Measurements from ENCODE around the gene RNU1-1.
A peak's percentile ranks its signal among the peaks of the same experiment; 100 is the strongest.
"Not testable (repeated sequence)": the region's sequence is repeated elsewhere in the genome, so short reads cannot be mapped to it uniquely, and the experiment has no call there.

The RNU1-1 gene

GRCh38 chr1:16514107-16515055 lies at the start of gene RNU1-1:
Gene RNU1-1 (minus strand): TSS chr1:16514285.
- DNase-seq (ENCODE audit: low spot score), result not testable (repeated sequence)

GRCh38 chr1:16561035-16561434 lies 47.0 kb upstream of the RNU1-1 start:
- not testable (repeated sequence) for DNase-seq (ENCODE audit: low spot score)

GRCh38 chr1:16560498-16560897 lies 46.4 kb upstream of the RNU1-1 start:
- not testable (repeated sequence) for DNase-seq (ENCODE audit: low spot score)

- DNase-seq (ENCODE audit: low spot score), result not testable (repeated sequence)
These were observed 45.6 kb upstream of the RNU1-1 start for GRCh38 chr1:16559688-16560087.

- DNase-seq (ENCODE audit: low spot score), result not testable (repeated sequence)
These were observed 42.9 kb upstream of the RNU1-1 start for GRCh38 chr1:16557034-16557433.

- DNase-seq (ENCODE audit: low spot score), result not testable (repeated sequence)
These were observed 39.2 kb upstream of the RNU1-1 start for GRCh38 chr1:16553244-16553643.

- not testable (repeated sequence) for DNase-seq (ENCODE audit: low spot score)
These were observed 36.3 kb upstream of the RNU1-1 start for GRCh38 chr1:16550212-16550918.

- not testable (repeated sequence) for DNase-seq (ENCODE audit: low spot score)
These were observed 35.5 kb upstream of the RNU1-1 start for GRCh38 chr1:16549545-16549944.

- DNase-seq (ENCODE audit: low spot score), result not testable (repeated sequence)
These were observed 33.6 kb upstream of the RNU1-1 start for GRCh38 chr1:16547502-16548241.

GRCh38 chr1:16545682-16546095 lies 31.6 kb upstream of the RNU1-1 start:
- DNase-seq (ENCODE audit: low spot score), result peak; percentile 17

GRCh38 chr1:16540421-16540893 lies 26.4 kb upstream of the RNU1-1 start:
- not testable (repeated sequence) for DNase-seq (ENCODE audit: low spot score)

- DNase-seq (ENCODE audit: low spot score), result not testable (repeated sequence)
These were observed 23.4 kb upstream of the RNU1-1 start for GRCh38 chr1:16537528-16537927.

- DNase-seq (ENCODE audit: low spot score), result not testable (repeated sequence)
These were observed 22.7 kb upstream of the RNU1-1 start for GRCh38 chr1:16536796-16537195.

GRCh38 chr1:16535898-16536297 lies 21.8 kb upstream of the RNU1-1 start:
- DNase-seq (ENCODE audit: low spot score), result not testable (repeated sequence)

GRCh38 chr1:16535487-16535886 lies 21.4 kb upstream of the RNU1-1 start:
- not testable (repeated sequence) for DNase-seq (ENCODE audit: low spot score)

- not testable (repeated sequence) for DNase-seq (ENCODE audit: low spot score)
These were observed 20.9 kb upstream of the RNU1-1 start for GRCh38 chr1:16534829-16535456.

GRCh38 chr1:16534239-16534828 lies 20.2 kb upstream of the RNU1-1 start:
- not testable (repeated sequence) for DNase-seq (ENCODE audit: low spot score)

- not testable (repeated sequence) for DNase-seq (ENCODE audit: low spot score)
These were observed 18.3 kb upstream of the RNU1-1 start for GRCh38 chr1:16532235-16532991.

GRCh38 chr1:16528338-16528737 lies 14.3 kb upstream of the RNU1-1 start:
- not testable (repeated sequence) for DNase-seq (ENCODE audit: low spot score)

GRCh38 chr1:16525769-16526168 lies 11.7 kb upstream of the RNU1-1 start:
- not testable (repeated sequence) for DNase-seq (ENCODE audit: low spot score)

Data from COLO829 (cell line).